SJSA1 (cell line): ENCODE data around the gene KCNQ1. TPM values are rescaled to one million over a fixed set of nuclear protein-coding genes. Genes with fewer than 3 reads are reported as not detected.

Experiments used
- DNase-seq, 2 experiments: peaks; one replicate each; pipeline ENCODE4 v3.0.0-alpha.2; 2015 to 2020; ENCODE audit warnings: low spot score in 2 of 2, low read depth in 1 of 2
- H3K27ac ChIP-seq: fragments of 250-450 bp; sonication (Bioruptor Pico); 2 replicates; pipeline ENCODE4 v1.5.1; 2020; ENCODE audit warnings: mild to moderate bottlenecking, moderate library complexity
- H3K27me3 ChIP-seq: fragments of 250-450 bp; sonication (Bioruptor Pico); replicated peaks from 2 replicates; pipeline ENCODE4 v1.5.1; 2020; ENCODE audit warnings: mild to moderate bottlenecking, moderate library complexity
- H3K36me3 ChIP-seq: fragments of 250-450 bp; sonication (Bioruptor Pico); 2 replicates; pipeline ENCODE4 v1.5.1; 2020; ENCODE audit warnings: mild to moderate bottlenecking
- H3K4me1 ChIP-seq: fragments of 250-450 bp; sonication (Bioruptor Pico); replicated peaks from 2 replicates; pipeline ENCODE4 v1.6.1; 2021; ENCODE audit warnings: mild to moderate bottlenecking
- H3K4me3 ChIP-seq: fragments of 250-450 bp; sonication (Bioruptor Pico); 2 replicates; pipeline ENCODE4 v1.5.1; 2020; ENCODE audit warnings: mild to moderate bottlenecking
- H3K9me3 ChIP-seq: fragments of 250-450 bp; sonication (Bioruptor Pico); replicated peaks from 2 replicates; pipeline ENCODE4 v1.5.1; 2020; ENCODE audit warnings: mild to moderate bottlenecking
- total RNA-seq: library from RNA; depleted of rRNA; stranded (reverse); fragments of >200 nt; shearing (Covaris generic); gene quantifications from 2 replicates; pipeline ENCODE4 v1.2.3, GENCODE V29; 2014

KCNQ1 gene
- total RNA-seq, 1 experiment from 2014 or later, result not detected

GRCh38 chr11:2685051-2685450 is 240.2 kb downstream of the KCNQ1 start:
- Histone ChIP-seq H3K4me1 (no peaks in the 10 kb centered on the region; the same call in 1 of the 2 replicates), H3K4me3 (no peak overlapping the region), H3K36me3 (peaks cover 50% of the 10 kb centered on the region), H3K27ac (no peak overlapping the region), H3K9me3 (no peaks in the 10 kb centered on the region), H3K27me3 (no peaks in the 10 kb centered on the region)
- no peak for DNase-seq

- no peaks in the 10 kb centered on the region; the same call in 1 of the 2 replicates for H3K4me1 ChIP-seq
- no peaks in the 10 kb centered on the region for H3K9me3 ChIP-seq
- no peaks in the 10 kb centered on the region for H3K27me3 ChIP-seq
- peaks cover 55% of the 10 kb centered on the region for H3K36me3 ChIP-seq
- no peak overlapping the region for H3K27ac ChIP-seq
- no peak overlapping the region for H3K4me3 ChIP-seq
- DNase-seq, result no peak
Observed at GRCh38 chr11:2685566-2686359, 241.0 kb downstream of the KCNQ1 start.

DNA sequence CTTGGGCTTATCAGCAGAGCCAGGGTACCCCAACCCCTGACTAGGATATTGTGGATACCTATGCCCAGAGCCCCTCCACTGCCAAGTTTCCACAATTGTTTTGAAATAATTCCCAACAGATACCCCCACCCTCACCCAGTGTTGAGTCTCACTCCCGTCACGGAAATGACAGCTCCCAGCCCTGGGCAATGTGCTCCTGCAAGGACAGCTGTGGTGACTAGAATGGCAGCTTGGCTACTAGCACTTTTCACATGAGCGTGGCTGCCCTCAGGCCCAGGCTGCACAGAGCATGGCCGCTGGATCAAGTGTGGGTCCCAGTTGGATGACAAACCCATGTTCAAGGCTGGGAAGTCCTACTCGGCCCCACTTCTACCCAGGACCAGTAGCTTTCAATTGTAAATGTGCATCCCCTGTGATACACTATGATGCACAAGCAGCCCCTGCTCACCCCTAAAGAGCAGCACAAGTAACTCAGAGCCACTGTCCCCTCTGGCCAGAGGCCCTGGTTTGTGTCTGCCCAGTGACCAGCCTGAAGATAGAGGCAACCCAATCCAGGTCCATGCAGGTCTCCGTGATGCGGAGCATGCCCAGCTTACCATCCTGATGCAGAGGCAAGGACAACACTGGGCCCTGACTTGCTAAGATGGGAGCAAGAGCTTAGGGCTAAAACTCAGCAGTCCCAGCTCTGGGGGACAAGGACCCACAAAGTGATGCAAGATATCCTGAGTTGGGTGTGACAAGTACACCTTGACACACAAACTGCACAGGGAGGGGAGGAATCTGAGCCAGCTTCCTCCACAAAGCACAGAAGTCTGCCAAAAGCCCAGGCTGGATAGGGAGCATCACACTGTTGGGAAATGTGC is 241.8 kb downstream of the KCNQ1 start:
- Histone ChIP-seq H3K27ac (no peak overlapping the region), H3K9me3 (no peaks in the 10 kb centered on the region), H3K36me3 (peaks cover 62% of the 10 kb centered on the region), H3K27me3 (no peaks in the 10 kb centered on the region), H3K4me1 (no peaks in the 10 kb centered on the region; the same call in 1 of the 2 replicates), H3K4me3 (no peak overlapping the region)
- DNase-seq, result no peak

DNA sequence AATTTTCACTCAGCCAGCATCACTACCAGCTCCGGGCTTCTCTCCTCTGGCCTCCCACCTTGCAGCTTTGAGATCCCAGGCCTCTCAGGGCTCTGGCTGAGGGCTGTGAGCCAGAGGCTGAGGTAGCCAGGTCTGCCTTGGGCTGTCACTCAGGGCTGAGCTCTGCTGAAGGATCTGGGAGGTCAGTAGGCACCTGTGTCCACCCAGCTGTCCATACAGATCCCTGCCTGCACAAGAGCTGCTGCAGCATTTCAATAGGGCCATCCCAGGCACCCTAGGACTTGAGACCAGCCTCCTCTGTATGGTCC is 242.4 kb downstream of the KCNQ1 start:
- DNase-seq, result no peak
- Histone ChIP-seq H3K4me3 (no peak overlapping the region), H3K36me3 (peaks cover 66% of the 10 kb centered on the region), H3K4me1 (no peaks in the 10 kb centered on the region; the same call in 1 of the 2 replicates), H3K9me3 (no peaks in the 10 kb centered on the region), H3K27ac (no peak overlapping the region), H3K27me3 (no peaks in the 10 kb centered on the region)

GRCh38 chr11:2687782-2688191 is 243.0 kb downstream of the KCNQ1 start:
- no peaks in the 10 kb centered on the region for H3K27me3 ChIP-seq
- peaks cover 67% of the 10 kb centered on the region for H3K36me3 ChIP-seq

GRCh38 chr11:2688381-2689231 is 243.8 kb downstream of the KCNQ1 start:
- DNase-seq, result no peak
- H3K4me1 ChIP-seq, result no peaks in the 10 kb centered on the region
- H3K4me3 ChIP-seq, result no peak overlapping the region
- peaks cover 71% of the 10 kb centered on the region for H3K36me3 ChIP-seq
- H3K9me3 ChIP-seq, result no peaks in the 10 kb centered on the region
- no peak overlapping the region for H3K27ac ChIP-seq
- no peaks in the 10 kb centered on the region for H3K27me3 ChIP-seq

More at GRCh38 chr11:2687782-2688191, 243.0 kb downstream of the KCNQ1 start:
- Histone ChIP-seq H3K4me3 (no peak overlapping the region), H3K27ac (no peak overlapping the region), H3K4me1 (no peaks in the 10 kb centered on the region), H3K9me3 (no peaks in the 10 kb centered on the region)
- no peak for DNase-seq

- Histone ChIP-seq H3K9me3 (no peaks in the 10 kb centered on the region), H3K4me1 (no peaks in the 10 kb centered on the region), H3K4me3 (no peak overlapping the region), H3K36me3 (peaks cover 73% of the 10 kb centered on the region), H3K27ac (no peak overlapping the region), H3K27me3 (no peaks in the 10 kb centered on the region)
- no peak for DNase-seq
Observed at GRCh38 chr11:2689651-2690575, 245.1 kb downstream of the KCNQ1 start.

- H3K36me3 ChIP-seq, result peaks cover 72% of the 10 kb centered on the region
- no peak overlapping the region for H3K4me3 ChIP-seq
- no peaks in the 10 kb centered on the region for H3K9me3 ChIP-seq
- DNase-seq, result no peak
- H3K27me3 ChIP-seq, result no peaks in the 10 kb centered on the region
- H3K27ac ChIP-seq, result no peak overlapping the region
- no peaks in the 10 kb centered on the region for H3K4me1 ChIP-seq
Observed at GRCh38 chr11:2690596-2691354, 246.0 kb downstream of the KCNQ1 start.

- H3K4me1 ChIP-seq, result no peaks in the 10 kb centered on the region
- no peak overlapping the region for H3K27ac ChIP-seq
- H3K27me3 ChIP-seq, result no peaks in the 10 kb centered on the region
- DNase-seq, result no peak
- peaks cover 76% of the 10 kb centered on the region for H3K36me3 ChIP-seq
- H3K4me3 ChIP-seq, result no peak overlapping the region
- no peaks in the 10 kb centered on the region for H3K9me3 ChIP-seq
Observed at GRCh38 chr11:2691355-2691761, 246.6 kb downstream of the KCNQ1 start.

DNA sequence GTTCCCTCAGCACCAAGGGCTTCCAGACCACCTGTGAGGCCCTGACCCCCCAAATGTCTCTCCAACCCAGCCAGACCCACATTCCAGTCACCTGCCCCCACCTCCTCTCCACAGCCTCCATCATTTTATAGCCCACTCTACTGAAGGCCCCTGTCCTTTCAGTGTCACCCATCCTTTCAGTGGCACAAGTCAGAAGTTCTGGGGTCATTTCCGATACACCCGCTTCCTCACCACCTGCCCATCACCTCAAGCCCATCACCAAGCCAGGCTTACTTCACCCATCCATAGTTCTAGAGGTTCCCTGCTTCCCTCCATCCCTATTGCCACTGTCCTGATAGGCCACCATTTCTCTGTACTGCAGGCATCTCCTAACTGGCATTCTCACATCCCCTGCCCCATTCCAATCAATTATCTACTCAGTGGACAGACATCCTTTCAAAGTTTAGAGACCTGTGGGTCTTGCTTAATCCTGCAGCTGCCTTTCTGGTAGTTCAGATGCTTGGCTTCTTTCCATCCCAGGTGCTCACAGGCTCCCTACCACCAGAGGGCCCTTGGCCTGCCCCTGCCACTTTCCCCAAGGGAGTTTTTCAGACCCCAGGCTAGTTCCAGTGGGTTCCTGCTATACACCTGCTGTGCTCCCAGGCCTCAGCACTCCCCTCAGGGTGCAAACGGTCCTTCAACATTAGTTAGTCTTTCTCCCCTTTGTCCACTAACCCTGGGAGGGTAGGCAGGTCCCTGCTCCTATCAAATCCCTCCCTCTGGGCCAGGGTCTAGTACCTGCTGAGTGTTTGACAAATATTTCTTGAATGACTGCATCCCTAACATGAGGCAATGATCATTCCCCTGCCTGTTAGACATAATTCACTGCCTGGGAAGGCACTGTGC is 247.4 kb downstream of the KCNQ1 start:
- peaks cover 71% of the 10 kb centered on the region for H3K36me3 ChIP-seq
- H3K27ac ChIP-seq, result no peak overlapping the region
- H3K4me1 ChIP-seq, result 0 out of 2 replicates have a peak, but pooled peaks cover 1% of the 10 kb centered on the region
- no peak overlapping the region for H3K4me3 ChIP-seq
- no peaks in the 10 kb centered on the region for H3K27me3 ChIP-seq
- no peak for DNase-seq
- H3K9me3 ChIP-seq, result no peaks in the 10 kb centered on the region
